Measurements from ENCODE around the gene TTC23L. TPM values are rescaled to one million over a fixed set of nuclear protein-coding genes. Genes with fewer than 3 reads are reported as not detected.

Gene TTC23L
- total RNA-seq, 1 experiment from 2014 or later = 0.41 TPM

GRCh38 chr5:34833976-34834793 lies 4.8 kb upstream of the TTC23L start:
- Histone ChIP-seq H3K27me3 (replicated peaks; ENCODE audit: insufficient read depth, low read depth, low read length, poor library complexity) (no peaks in the 10 kb centered on the region), H3K9me3 (ENCODE audit: low read depth, low read length, poor library complexity, severe bottlenecking) (no peaks in the 10 kb centered on the region), H3K36me3 (ENCODE audit: insufficient read depth, low read length, poor library complexity, severe bottlenecking) (no peaks in the 10 kb centered on the region), H3K4me3 (ENCODE audit: low read depth, low read length, poor library complexity, severe bottlenecking) (no peak overlapping the region), H3K27ac (ENCODE audit: low read depth, low read length, poor library complexity, severe bottlenecking) (no peak overlapping the region), H3K4me1 (ENCODE audit: insufficient read depth, low read length, poor library complexity, severe bottlenecking) (no peaks in the 10 kb centered on the region)
- CTCF ChIA-PET = no interaction called here
- intact Hi-C loops (cut with micrococcal nuclease; ENCODE audit: unreplicated experiment) = no loop called here
- BruUV-seq (replicated peaks) = no TSS peak
- POLR2A ChIA-PET (ENCODE audit: low non-redundant PET) = no interaction called here
- DNase-seq (ENCODE audit: low spot score) = no peak
- TF ChIP-seq CTCF (conservative IDR thresholded peaks at IDR 0.05; ENCODE audit: low read depth, low read length) = no peak

GRCh38 chr5:34834794-34835089 lies 4.2 kb upstream of the TTC23L start:
- ChIA-PET CTCF (no interaction called here), POLR2A (ENCODE audit: low non-redundant PET) (no interaction called here)
- no peak for DNase-seq (ENCODE audit: low spot score)
- Histone ChIP-seq H3K27ac (ENCODE audit: low read depth, low read length, poor library complexity, severe bottlenecking) (no peak overlapping the region), H3K36me3 (ENCODE audit: insufficient read depth, low read length, poor library complexity, severe bottlenecking) (no peaks in the 10 kb centered on the region), H3K27me3 (replicated peaks; ENCODE audit: insufficient read depth, low read depth, low read length, poor library complexity) (no peaks in the 10 kb centered on the region), H3K4me3 (ENCODE audit: low read depth, low read length, poor library complexity, severe bottlenecking) (no peak overlapping the region), H3K4me1 (ENCODE audit: insufficient read depth, low read length, poor library complexity, severe bottlenecking) (no peaks in the 10 kb centered on the region), H3K9me3 (ENCODE audit: low read depth, low read length, poor library complexity, severe bottlenecking) (no peaks in the 10 kb centered on the region)
- TF ChIP-seq EZH2 (IDR thresholded peaks at IDR 0.05; ENCODE audit: borderline replicate concordance, low read depth, low read length, poor library complexity, severe bottlenecking) = no peak
- TF ChIP-seq CTCF (conservative IDR thresholded peaks at IDR 0.05; ENCODE audit: low read depth, low read length) = no peak
- intact Hi-C loops (cut with micrococcal nuclease; ENCODE audit: unreplicated experiment) = no loop called here
- BruUV-seq (replicated peaks) = no TSS peak

- DNase-seq (ENCODE audit: low spot score) = no peak
- BruUV-seq (replicated peaks) = no TSS peak
- Histone ChIP-seq H3K9me3 (ENCODE audit: low read depth, low read length, poor library complexity, severe bottlenecking) (no peaks in the 10 kb centered on the region), H3K27ac (ENCODE audit: low read depth, low read length, poor library complexity, severe bottlenecking) (no peak overlapping the region), H3K4me1 (ENCODE audit: insufficient read depth, low read length, poor library complexity, severe bottlenecking) (no peaks in the 10 kb centered on the region), H3K27me3 (replicated peaks; ENCODE audit: insufficient read depth, low read depth, low read length, poor library complexity) (no peaks in the 10 kb centered on the region), H3K36me3 (ENCODE audit: insufficient read depth, low read length, poor library complexity, severe bottlenecking) (no peaks in the 10 kb centered on the region), H3K4me3 (ENCODE audit: low read depth, low read length, poor library complexity, severe bottlenecking) (no peak overlapping the region)
- ChIA-PET POLR2A (ENCODE audit: low non-redundant PET) (no interaction called here), CTCF (no interaction called here)
- intact Hi-C loops (cut with micrococcal nuclease; ENCODE audit: unreplicated experiment) = no loop called here
- TF ChIP-seq EZH2 (IDR thresholded peaks at IDR 0.05; ENCODE audit: borderline replicate concordance, low read depth, low read length, poor library complexity, severe bottlenecking) (no peak), CTCF (conservative IDR thresholded peaks at IDR 0.05; ENCODE audit: low read depth, low read length) (no peak)
These were observed 3.3 kb upstream of the TTC23L start for GRCh38 chr5:34835664-34836063.
